ENCODE results near the gene ZNF511. TPM values are rescaled to one million over a fixed set of nuclear protein-coding genes. Genes with fewer than 3 reads are reported as not detected.

Gene ZNF511
- polyA plus RNA-seq, 2 donors, result 28.4 to 41.7 TPM

GRCh38 chr10:133278577-133279265 is 30.0 kb upstream of the ZNF511 start:
- Histone ChIP-seq H3K9me3 (ENCODE audit: control insufficient read depth in 2 of 2, insufficient read depth in 1 of 2, low read depth in 1 of 2, low read length in 1 of 2) (no peaks in the 10 kb centered on the region), H3K36me3 (ENCODE audit: control insufficient read depth in 2 of 2, insufficient read depth in 2 of 2, low read length in 1 of 2) (peaks cover 7 to 44% of the 10 kb centered on the region in 2 donors), H3K27me3 (ENCODE audit: control insufficient read depth in 1 of 2, insufficient read depth in 2 of 2, low read length in 2 of 2) (no peaks in the 10 kb centered on the region), H3K27ac (ENCODE audit: low read depth in 2 of 2, low read length in 1 of 2) (peak overlapping the region; percentile 37 to 51), H3K4me1 (ENCODE audit: control insufficient read depth in 2 of 2, insufficient read depth in 2 of 2, low read length in 1 of 2) (peaks cover 2 to 5% of the 10 kb centered on the region in 2 donors), H3K4me3 (ENCODE audit: low read depth in 1 of 2, low read length in 2 of 2) (no peak overlapping the region)
- 53 to 59% methylated on average over 19 of the region's 19 CpGs for WGBS, 2 donors

- Histone ChIP-seq H3K4me3 (ENCODE audit: low read depth in 1 of 2, low read length in 2 of 2) (no peak overlapping the region), H3K36me3 (ENCODE audit: control insufficient read depth in 2 of 2, insufficient read depth in 2 of 2, low read length in 1 of 2) (peaks cover 11 to 50% of the 10 kb centered on the region in 2 donors), H3K27me3 (ENCODE audit: control insufficient read depth in 1 of 2, insufficient read depth in 2 of 2, low read length in 2 of 2) (no peaks in the 10 kb centered on the region), H3K9me3 (ENCODE audit: control insufficient read depth in 2 of 2, insufficient read depth in 1 of 2, low read depth in 1 of 2, low read length in 1 of 2) (no peaks in the 10 kb centered on the region), H3K4me1 (ENCODE audit: control insufficient read depth in 2 of 2, insufficient read depth in 2 of 2, low read length in 1 of 2) (peaks cover 2 to 5% of the 10 kb centered on the region in 2 donors), H3K27ac (ENCODE audit: low read depth in 2 of 2, low read length in 1 of 2) (peak overlapping the region in 1 of 2 donors; percentile 9)
- 85% methylated on average over 24 of the region's 24 CpGs for WGBS, 2 donors
These were observed 29.1 kb upstream of the ZNF511 start for GRCh38 chr10:133279326-133280226.

GRCh38 chr10:133280391-133281059 is 28.2 kb upstream of the ZNF511 start:
- WGBS, 2 donors, result 93% methylated on average over 10 of the region's 10 CpGs
- peaks cover 2 to 3% of the 10 kb centered on the region in 2 donors for H3K4me1 ChIP-seq (ENCODE audit: control insufficient read depth in 2 of 2, insufficient read depth in 2 of 2, low read length in 1 of 2)
- no peaks in the 10 kb centered on the region for H3K9me3 ChIP-seq (ENCODE audit: control insufficient read depth in 2 of 2, insufficient read depth in 1 of 2, low read depth in 1 of 2, low read length in 1 of 2)
- H3K36me3 ChIP-seq (ENCODE audit: control insufficient read depth in 2 of 2, insufficient read depth in 2 of 2, low read length in 1 of 2), result peaks cover 11 to 60% of the 10 kb centered on the region in 2 donors
- no peaks in the 10 kb centered on the region for H3K27me3 ChIP-seq (ENCODE audit: control insufficient read depth in 1 of 2, insufficient read depth in 2 of 2, low read length in 2 of 2)
- H3K27ac ChIP-seq (ENCODE audit: low read depth in 2 of 2, low read length in 1 of 2), result no peak overlapping the region
- no peak overlapping the region for H3K4me3 ChIP-seq (ENCODE audit: low read depth in 1 of 2, low read length in 2 of 2)

GRCh38 chr10:133281084-133281483 is 27.6 kb upstream of the ZNF511 start:
- Histone ChIP-seq H3K36me3 (ENCODE audit: control insufficient read depth in 2 of 2, insufficient read depth in 2 of 2, low read length in 1 of 2) (peaks cover 11 to 65% of the 10 kb centered on the region in 2 donors), H3K27me3 (ENCODE audit: control insufficient read depth in 1 of 2, insufficient read depth in 2 of 2, low read length in 2 of 2) (no peaks in the 10 kb centered on the region), H3K4me1 (ENCODE audit: control insufficient read depth in 2 of 2, insufficient read depth in 2 of 2, low read length in 1 of 2) (peaks cover 2 to 3% of the 10 kb centered on the region in 2 donors), H3K27ac (ENCODE audit: low read depth in 2 of 2, low read length in 1 of 2) (no peak overlapping the region), H3K4me3 (ENCODE audit: low read depth in 1 of 2, low read length in 2 of 2) (no peak overlapping the region), H3K9me3 (ENCODE audit: control insufficient read depth in 2 of 2, insufficient read depth in 1 of 2, low read depth in 1 of 2, low read length in 1 of 2) (no peaks in the 10 kb centered on the region)
- 93 to 94% methylated on average over 15 of the region's 15 CpGs for WGBS, 2 donors

- WGBS, 2 donors, result 91 to 94% methylated on average over 38 of the region's 38 CpGs
- Histone ChIP-seq H3K27ac (ENCODE audit: low read depth in 2 of 2, low read length in 1 of 2) (no peak overlapping the region), H3K4me1 (ENCODE audit: control insufficient read depth in 2 of 2, insufficient read depth in 2 of 2, low read length in 1 of 2) (peaks cover 0 to 2% of the 10 kb centered on the region in 2 donors), H3K9me3 (ENCODE audit: control insufficient read depth in 2 of 2, insufficient read depth in 1 of 2, low read depth in 1 of 2, low read length in 1 of 2) (no peaks in the 10 kb centered on the region), H3K4me3 (ENCODE audit: low read depth in 1 of 2, low read length in 2 of 2) (no peak overlapping the region), H3K27me3 (ENCODE audit: control insufficient read depth in 1 of 2, insufficient read depth in 2 of 2, low read length in 2 of 2) (no peaks in the 10 kb centered on the region), H3K36me3 (ENCODE audit: control insufficient read depth in 2 of 2, insufficient read depth in 2 of 2, low read length in 1 of 2) (peaks cover 11 to 68% of the 10 kb centered on the region in 2 donors)
These were observed 26.9 kb upstream of the ZNF511 start for GRCh38 chr10:133281628-133282372.

- Histone ChIP-seq H3K27me3 (ENCODE audit: control insufficient read depth in 1 of 2, insufficient read depth in 2 of 2, low read length in 2 of 2) (no peaks in the 10 kb centered on the region), H3K9me3 (ENCODE audit: control insufficient read depth in 2 of 2, insufficient read depth in 1 of 2, low read depth in 1 of 2, low read length in 1 of 2) (no peaks in the 10 kb centered on the region), H3K36me3 (ENCODE audit: control insufficient read depth in 2 of 2, insufficient read depth in 2 of 2, low read length in 1 of 2) (peaks cover 13 to 71% of the 10 kb centered on the region in 2 donors), H3K4me1 (ENCODE audit: control insufficient read depth in 2 of 2, insufficient read depth in 2 of 2, low read length in 1 of 2) (no peaks in the 10 kb centered on the region), H3K27ac (ENCODE audit: low read depth in 2 of 2, low read length in 1 of 2) (no peak overlapping the region), H3K4me3 (ENCODE audit: low read depth in 1 of 2, low read length in 2 of 2) (no peak overlapping the region)
- 88 to 93% methylated on average over 24 of the region's 24 CpGs for WGBS, 2 donors
These were observed 25.8 kb upstream of the ZNF511 start for GRCh38 chr10:133282846-133283390.

- no peaks in the 10 kb centered on the region for H3K9me3 ChIP-seq (ENCODE audit: control insufficient read depth in 2 of 2, insufficient read depth in 1 of 2, low read depth in 1 of 2, low read length in 1 of 2)
- H3K4me1 ChIP-seq (ENCODE audit: control insufficient read depth in 2 of 2, insufficient read depth in 2 of 2, low read length in 1 of 2), result no peaks in the 10 kb centered on the region
- H3K27ac ChIP-seq (ENCODE audit: low read depth in 2 of 2, low read length in 1 of 2), result no peak overlapping the region
- 95 to 96% methylated on average over 24 of the region's 24 CpGs for WGBS, 2 donors
- no peak overlapping the region for H3K4me3 ChIP-seq (ENCODE audit: low read depth in 1 of 2, low read length in 2 of 2)
- H3K27me3 ChIP-seq (ENCODE audit: control insufficient read depth in 1 of 2, insufficient read depth in 2 of 2, low read length in 2 of 2), result no peaks in the 10 kb centered on the region
- H3K36me3 ChIP-seq (ENCODE audit: control insufficient read depth in 2 of 2, insufficient read depth in 2 of 2, low read length in 1 of 2), result peaks cover 22 to 79% of the 10 kb centered on the region in 2 donors
These were observed 24.8 kb upstream of the ZNF511 start for GRCh38 chr10:133283931-133284330.

GRCh38 chr10:133285217-133285616 is 23.5 kb upstream of the ZNF511 start:
- H3K27ac ChIP-seq (ENCODE audit: low read depth in 2 of 2, low read length in 1 of 2), result no peak overlapping the region
- no peaks in the 10 kb centered on the region for H3K27me3 ChIP-seq (ENCODE audit: control insufficient read depth in 1 of 2, insufficient read depth in 2 of 2, low read length in 2 of 2)
- H3K4me3 ChIP-seq (ENCODE audit: low read depth in 1 of 2, low read length in 2 of 2), result no peak overlapping the region
- no peaks in the 10 kb centered on the region for H3K9me3 ChIP-seq (ENCODE audit: control insufficient read depth in 2 of 2, insufficient read depth in 1 of 2, low read depth in 1 of 2, low read length in 1 of 2)
- WGBS, 2 donors, result 95 to 96% methylated on average over 36 of the region's 36 CpGs
- no peaks in the 10 kb centered on the region for H3K4me1 ChIP-seq (ENCODE audit: control insufficient read depth in 2 of 2, insufficient read depth in 2 of 2, low read length in 1 of 2)
- peaks cover 31 to 80% of the 10 kb centered on the region in 2 donors for H3K36me3 ChIP-seq (ENCODE audit: control insufficient read depth in 2 of 2, insufficient read depth in 2 of 2, low read length in 1 of 2)

Data from esophagus (tissue), 2 donors.